CD4-positive, alpha-beta T cell treated with Interferon gamma for 1 hour (primary cell): ENCODE results near the gene MMP12.
"Not testable (repeated sequence)": the region's sequence is repeated elsewhere in the genome, so short reads cannot be mapped to it uniquely, and the experiment has no call there.

Experiments
- DNase-seq: peaks from one replicate; pipeline ENCODE4 v3.0.0-alpha.2; 2020

MMP12 gene

DNA sequence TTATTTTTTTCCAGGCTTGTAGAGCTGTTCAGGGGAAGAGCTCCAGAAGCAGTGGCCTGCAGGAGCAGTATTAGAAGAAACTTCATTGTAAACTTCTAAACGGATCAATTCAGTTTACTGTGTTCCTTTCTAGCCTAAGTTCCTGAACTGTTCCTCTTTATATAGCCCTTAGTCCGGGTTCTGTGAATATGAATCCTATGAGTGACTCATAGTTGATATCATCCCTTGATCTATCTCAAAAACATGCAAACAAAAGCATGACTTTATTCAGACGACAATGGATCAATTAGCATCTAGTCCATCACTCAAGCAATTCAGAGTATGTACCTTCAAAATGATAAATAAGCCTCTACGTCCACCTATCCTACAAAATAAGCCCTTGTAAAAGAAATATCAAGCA lies at the start of gene MMP12:
Gene MMP12, minus strand, starts transcription at position 131 of the 400 bp plus-strand sequence. Its CDS starts 45 bp downstream, at position 86.
- no peak for DNase-seq

DNA sequence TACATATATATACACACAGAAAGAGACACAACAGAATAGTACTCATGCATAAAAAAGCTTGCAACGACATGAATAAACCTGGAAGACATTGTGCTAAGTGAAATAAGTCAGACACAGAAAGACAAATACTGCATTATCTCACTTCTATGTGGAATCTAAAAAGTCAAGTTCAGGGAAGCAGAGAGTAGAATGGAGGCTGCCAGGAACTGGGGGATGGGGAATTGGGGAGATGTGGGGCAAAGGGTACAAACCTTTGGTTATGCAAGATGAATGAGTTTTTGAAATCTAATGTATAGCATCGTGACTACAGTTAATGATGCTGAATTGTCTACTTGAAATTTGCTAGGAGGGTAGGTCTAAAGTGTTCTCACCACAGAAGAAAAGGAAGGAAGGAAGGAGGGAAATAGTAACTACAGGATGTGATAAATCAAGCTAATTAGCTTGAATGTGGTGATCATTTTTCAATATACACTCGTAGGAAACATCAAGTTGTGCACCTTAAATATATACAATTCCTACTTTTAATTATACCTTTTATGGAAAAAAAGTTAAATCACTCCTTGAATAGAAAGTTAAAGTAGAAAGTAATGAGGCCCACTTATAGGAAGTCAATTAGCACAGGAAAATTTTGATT lies 46.9 kb upstream of the MMP12 start:
- no peak for DNase-seq

DNA sequence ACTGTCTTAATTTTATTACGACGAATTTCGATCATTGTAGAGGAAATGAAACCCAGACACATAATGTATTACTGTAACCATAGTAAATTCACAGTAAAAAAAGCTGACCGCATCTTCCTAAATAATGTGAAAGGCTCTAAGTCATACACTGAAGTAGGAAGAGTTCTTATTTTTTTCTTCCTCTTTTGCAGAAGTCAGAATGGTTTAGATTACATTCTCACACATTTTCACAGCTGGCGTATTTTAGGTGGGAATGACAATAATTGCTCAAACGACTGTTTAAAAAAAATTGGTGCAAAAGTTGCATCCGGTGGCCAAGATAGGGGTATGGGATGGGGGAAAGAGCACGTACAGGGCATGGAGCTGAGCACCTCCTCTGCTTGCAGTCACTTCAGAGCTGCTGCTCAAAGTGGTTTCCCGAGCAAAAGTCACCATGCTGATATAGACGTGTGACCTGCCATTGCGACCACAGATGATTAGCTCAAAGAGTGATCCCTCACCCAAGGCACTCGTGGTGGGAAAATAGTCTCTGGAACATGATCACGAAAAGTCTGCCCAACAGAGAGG lies 45.4 kb upstream of the MMP12 start:
- no peak for DNase-seq

DNA sequence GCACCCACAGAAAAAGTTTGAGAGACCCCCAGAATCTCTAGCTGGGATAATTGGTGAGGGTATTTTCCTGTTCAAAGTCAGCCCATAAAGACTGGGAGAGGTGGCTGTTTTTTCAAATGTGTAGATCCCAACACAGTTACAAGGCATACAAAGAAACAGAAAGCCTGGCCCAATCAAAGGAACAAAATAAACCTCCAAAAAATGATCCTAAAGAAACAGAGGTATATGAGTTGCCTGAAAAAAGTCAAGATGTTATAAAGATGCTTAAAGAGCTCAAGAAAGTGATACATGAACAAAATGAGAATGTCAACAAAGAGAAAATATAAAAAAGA lies 40.2 kb upstream of the MMP12 start:
- DNase-seq = no peak

DNA sequence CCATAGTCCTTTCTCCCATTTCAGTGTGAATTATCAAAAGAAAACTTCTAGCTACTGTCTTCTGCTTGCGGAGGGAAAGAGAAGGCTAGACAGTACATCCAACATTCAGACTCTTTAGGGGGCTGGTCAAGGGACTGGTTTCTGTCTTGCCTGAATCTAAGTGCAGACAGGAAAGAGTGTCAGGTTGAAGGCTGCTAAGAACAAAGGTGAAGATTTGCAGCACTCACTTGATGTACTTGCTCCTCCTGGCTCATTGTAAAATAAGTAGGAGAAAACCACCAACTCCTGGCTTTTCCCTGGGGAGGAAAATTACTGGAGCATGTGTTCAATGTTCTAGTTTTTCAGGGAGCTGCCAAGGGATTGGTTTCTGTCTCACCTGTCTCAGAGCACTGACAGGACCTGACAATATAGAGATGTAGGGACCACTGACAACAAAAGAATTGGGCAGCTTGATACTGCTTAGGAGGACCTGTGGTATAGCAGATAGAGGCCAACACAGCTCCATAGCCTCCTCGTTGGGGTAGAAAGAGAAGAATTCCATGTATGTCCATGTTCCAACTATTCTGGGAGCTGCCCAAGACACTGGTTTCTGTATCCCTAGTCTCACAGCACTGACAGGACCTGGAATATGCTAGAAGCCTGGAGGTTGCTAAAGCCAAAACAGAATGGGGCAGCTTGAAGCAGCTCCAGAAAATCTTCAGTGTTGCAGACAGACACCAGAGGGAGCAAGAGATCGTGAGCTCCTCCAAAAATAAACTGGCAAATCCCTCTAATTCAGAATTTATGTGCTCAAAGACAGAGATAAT lies 39.7 kb upstream of the MMP12 start:
- DNase-seq = no peak

DNA sequence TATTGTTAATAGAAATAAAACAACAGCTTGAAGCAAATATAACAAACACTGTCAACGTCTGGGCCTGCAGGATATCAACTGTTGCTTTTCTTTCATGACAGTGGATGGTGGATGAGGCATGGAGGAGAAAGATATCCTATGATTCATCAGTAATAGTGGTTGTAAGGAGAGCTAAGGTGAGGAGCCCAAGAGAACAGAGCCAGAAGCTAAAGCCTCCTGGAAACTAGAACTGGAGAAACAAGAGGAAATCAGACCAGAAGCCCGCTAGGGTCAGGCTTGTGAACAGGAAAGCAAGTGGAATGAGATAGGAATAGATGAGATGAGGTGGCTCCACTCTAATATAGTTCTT lies 37.7 kb upstream of the MMP12 start:
- no peak for DNase-seq

DNA sequence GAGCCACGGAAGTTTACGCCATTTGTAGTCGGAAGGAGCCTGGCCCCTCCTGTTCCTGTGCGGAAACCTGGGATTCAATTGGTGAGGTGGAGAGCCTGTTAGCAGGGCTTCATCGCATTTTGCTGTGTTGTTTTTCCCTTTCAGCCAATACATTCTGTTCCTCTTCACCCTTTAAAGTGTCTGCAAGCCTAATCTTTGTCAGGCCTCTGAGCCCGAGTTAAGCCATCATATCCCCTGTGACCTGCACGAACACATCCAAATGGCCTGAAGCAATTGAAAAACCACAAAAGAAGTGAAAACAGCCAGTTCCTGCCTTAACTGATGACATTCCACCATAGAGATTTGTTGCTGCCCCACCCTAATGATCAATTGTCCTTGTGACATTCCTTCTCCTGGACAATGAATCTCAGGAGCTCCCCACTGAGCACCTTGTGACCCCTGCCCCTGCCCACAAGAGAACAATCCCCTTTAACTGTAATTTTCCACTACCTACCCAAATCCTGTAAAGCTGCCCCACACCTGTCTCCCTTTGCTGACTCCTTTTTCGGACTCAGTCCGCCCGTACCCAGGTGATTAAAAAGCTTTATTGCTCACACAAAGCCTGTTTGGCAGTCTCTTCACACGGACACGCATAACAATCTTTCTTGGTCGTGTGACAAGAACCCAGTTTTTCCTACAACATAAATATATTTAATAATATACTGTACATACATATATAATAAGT lies 37.1 kb upstream of the MMP12 start:
- DNase-seq = no peak

DNA sequence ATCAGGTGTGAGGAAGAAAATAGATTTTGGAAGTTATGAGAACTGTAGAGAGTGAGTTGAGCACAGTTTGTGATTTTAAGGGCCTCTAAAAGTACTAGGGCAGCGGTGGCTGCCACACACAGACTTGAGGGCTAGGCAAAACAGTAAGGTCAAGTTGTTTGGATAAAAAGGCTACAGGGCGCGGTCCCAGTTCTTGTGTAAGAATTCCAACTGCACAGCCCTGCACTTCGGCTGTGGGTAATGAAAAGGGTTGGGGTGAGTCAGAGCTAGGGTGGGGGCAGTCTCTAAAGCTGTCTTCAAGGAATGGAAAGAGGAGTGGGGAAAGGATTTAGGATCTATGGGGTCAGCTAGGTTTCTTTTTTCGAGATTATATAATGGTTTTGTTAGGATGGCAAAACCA lies 31.1 kb upstream of the MMP12 start:
- DNase-seq = not testable (repeated sequence)

DNA sequence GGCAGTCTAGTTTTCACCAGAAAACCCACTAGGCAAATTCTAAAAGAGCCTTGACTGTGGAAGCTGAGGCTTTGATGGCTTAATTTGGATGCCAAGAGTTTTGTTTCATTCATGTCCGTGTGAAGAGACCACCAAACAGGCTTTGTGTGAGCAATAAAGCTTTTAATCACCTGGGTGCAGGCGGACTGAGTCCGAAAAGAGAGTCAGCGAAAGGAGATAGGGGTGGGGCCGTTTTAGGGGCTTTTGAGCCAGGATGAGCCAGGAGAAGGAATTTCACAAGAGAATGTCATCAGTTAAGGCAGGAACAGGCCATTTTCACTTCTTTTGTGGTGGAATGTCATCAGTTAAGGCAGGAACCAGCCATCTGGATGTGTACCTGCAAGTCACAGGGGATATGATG lies 29.1 kb upstream of the MMP12 start:
- not testable (repeated sequence) for DNase-seq

DNA sequence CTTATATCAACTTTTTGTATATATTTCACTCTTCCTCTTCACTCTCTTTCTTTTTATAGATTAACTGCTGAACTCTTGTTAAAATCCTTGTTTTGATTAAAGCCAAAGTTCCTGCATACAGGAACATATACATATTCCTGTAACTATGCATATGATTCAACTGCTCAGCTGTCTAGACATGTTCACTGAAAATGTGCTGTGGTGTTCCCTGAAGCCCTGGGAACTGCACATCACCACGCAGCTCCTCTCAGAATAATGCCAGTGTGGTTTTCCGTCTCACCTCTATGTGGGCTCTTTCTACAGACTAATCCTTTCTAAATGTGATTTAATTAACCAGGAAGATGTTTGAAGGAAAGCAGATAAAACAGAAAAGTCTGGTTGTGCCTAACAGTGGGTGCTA lies 25.6 kb upstream of the MMP12 start:
- DNase-seq = no peak

DNA sequence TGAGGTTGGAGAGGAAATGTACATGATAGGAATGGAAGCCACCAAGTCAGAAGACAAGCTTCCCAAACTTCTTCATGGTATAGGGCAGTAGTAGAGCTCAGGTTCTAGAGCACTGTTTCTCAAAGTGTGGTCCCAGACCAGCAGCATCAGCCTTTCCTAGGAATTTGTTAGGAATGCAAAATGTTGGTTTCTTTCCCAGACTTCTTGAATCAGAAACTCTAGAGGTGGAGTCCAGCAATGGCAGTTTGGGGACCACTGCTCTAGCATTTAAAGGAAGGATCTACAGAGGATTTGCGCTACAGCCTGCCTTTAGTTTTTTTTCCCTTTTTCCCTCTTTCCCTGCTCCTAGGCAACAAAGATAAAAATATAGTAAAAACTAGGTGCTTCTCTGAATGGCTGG lies 17.0 kb upstream of the MMP12 start:
- no peak for DNase-seq

DNA sequence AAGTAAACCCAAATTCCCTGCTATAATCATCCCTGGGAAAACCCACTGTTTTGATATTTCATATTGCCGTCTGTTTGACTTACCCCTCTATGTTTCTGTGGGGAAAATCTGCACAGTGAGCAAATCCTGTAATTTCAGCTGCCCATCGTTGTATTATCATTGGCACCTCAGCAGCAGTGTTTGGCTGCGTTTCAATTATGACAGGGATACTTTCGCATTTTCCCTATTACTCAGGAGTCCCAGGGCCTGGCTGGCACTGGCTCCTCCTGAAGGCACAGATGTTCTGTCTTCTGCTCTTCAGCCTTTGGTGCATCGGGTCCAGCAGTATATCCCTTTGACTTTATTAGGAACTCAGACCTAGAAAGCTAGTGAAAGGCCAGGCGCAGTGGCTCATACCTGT lies 12.2 kb upstream of the MMP12 start:
- DNase-seq = no peak

DNA sequence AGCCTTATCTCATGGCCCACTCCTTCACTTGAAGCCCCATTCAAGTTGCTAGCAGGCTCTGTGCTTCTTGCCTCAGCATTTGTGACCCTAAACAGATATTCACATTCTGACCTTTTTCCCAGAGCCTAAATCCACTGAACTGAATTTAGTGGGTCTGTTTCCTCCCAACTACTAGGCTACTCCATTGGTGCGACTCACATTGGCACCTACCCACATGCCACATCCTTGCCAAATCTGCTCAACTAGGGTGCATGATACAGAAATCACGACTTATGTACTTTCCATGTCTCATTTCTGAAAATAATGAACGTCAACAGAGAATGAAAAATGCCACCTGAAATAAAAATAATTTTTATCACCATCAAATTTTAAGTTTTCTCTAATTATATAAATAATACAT lies 8.4 kb upstream of the MMP12 start:
- DNase-seq = no peak

DNA sequence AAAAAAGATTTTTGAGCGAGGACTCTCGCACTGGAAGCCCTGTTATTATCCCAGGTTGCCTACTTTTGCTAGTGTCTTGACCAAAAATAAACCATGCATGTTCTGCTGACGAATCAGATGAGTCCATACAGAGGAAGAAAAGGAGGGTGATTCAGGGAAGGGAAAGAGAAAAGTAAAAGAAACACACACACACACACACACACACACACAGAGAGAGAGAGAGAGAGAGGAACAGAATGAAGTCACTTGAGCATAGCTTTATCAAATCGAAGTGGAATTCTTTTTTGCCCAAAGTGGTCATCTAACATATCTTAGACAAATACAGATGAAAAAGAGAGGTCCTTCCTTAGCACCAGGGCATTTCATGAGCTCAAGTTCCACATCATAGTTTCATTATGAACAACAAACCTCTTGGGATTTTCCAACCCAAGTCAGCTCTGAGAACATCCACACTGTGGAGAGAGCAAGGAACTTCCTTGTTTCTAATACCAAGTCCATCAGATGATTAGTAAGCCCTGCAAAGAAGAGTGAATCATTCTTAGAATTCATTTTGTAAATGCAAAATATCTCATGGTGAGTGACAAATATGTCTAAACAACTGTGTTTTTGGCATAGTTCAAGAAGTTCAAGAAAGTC lies 7.7 kb upstream of the MMP12 start:
- no peak for DNase-seq

DNA sequence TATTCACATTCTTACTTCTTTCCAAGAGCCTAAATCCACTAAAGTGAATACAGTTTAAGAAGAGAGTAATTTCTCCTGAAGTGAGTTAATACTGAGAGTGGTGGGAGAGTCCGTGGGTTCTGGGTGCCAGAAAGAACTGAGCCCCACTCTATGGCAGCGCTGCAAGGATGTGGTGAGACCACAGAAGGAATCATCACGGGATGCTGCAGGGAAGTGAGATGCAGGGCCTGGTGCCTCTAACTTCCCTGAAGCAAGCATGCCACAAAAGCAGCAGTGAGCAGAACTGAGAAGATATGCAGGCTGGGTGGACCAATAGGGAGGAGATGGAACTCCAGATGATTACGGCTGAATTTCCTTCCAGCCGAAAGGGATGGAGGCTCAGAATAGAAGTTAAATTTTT lies 5.0 kb upstream of the MMP12 start:
- DNase-seq = no peak

DNA sequence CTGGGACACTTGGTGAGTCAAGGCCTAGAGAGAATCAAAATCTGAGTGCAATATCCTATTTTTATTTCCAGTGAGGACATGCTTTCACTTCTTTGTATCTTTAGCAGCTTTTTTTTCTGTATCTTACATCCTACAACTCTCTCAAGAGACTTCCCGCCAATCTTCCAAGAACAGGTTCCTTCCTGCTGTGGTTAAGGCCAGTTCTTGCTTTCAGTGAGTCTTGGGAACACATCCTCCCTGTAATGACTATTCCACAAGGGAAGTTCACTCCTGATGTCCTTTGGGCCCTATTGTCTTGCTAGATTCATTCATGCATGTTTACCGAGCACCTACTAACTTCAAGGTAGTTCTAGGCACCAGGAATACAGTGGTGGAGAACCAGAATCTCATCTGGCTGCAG lies 3.8 kb upstream of the MMP12 start:
- no peak for DNase-seq

DNA sequence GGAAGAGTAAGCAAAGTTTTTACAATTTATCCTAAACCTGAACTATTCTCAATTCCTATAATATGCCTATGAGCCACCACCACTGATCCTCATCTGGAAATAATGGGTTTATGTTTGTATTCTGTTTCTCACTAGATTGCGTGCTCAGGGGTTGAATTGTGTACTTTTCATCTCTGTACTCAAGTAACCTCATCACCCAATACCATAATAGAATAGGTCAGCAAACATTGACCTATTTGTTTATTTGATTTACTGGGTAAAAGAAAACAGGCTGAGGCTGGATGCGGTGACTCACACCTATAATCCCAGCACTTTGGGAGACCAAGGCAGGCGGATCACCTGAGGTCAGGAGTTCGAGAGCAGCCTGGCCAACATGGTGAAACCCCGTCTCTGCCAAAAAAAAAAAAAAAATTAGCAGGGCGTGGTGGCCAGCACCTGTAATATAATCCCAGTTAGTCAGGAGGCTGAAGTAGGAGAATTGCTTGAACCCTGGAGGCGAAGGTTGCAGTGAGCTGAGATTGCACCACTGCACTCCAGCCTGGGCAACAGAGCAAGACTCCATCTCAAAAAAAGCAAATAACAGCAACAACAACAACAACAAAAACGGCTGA lies 5.3 kb downstream of the MMP12 start:
- not testable (repeated sequence) for DNase-seq

DNA sequence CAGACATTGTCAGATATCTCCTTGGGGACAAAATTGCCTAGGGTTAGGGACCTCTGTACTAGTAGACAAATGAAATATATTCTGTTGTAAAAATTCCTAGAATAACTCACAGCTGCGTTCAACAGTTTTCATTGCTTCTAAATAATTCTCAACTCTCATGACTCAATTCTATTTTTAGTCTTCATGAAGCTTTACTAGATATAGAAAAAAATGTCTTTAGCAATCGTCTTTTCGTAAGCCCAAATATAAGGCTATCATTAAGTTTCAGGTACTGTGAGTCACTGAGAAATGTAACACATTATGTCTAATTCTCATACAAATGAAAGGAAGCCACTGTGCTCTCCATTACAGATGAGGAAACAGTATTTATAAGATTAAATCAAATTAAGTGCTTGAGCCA lies 6.4 kb downstream of the MMP12 start:
- DNase-seq = no peak

DNA sequence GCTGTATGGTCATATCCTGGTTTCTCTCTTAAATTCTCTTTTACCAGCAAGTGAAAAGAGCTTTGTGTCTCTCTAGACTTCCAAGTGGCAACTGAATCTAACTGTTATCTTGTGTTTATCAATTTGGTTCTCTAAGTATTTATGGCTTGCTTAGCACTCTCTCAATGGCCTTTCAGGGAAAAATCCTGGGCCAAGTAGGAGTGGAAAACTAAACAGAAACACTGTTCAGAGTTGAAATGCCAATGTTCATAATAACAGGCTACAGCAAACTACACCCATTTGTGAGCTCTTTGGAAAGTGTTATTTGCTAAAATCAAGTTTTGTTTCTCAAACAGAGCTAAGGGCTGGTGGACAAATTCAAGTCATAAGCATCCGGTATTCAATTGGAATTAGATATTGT lies 10.1 kb downstream of the MMP12 start:
- no peak for DNase-seq

DNA sequence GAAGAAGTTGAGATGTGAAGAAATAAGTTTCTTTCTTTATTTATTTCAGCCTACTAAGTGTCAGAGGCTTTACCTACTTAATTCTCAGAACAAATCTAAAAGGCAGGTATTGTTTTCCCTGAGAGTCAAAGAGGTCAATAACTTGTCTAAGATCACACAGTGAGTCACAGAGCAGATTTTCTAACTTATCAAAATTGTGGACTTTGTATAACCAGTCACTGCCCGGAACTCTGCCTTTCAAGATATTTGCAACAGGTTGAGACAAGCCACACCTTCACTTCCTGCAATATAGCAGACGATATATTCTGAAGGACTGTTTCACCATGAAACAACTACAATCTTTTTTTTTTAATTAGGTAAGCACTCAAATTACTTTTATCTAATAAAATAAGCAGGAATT lies 20.8 kb downstream of the MMP12 start:
- no peak for DNase-seq

DNA sequence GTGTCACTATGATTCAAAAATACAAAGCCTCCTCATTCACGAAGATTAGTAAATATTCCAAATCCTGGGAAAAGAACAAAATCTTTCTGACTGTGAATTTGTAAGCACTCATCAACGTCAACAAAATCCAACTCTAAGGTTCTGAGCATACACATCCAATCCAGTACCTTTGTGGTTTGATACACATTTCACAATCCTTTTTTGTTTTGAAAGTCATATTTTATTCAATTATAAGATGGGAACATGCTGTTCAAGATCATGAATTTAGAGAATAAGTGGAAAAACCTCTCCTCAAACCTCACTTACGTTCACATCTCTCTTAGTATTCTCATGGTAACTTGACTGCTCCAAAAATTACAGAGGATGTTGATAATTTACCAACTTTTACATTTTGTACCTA lies 21.7 kb downstream of the MMP12 start:
- no peak for DNase-seq

DNA sequence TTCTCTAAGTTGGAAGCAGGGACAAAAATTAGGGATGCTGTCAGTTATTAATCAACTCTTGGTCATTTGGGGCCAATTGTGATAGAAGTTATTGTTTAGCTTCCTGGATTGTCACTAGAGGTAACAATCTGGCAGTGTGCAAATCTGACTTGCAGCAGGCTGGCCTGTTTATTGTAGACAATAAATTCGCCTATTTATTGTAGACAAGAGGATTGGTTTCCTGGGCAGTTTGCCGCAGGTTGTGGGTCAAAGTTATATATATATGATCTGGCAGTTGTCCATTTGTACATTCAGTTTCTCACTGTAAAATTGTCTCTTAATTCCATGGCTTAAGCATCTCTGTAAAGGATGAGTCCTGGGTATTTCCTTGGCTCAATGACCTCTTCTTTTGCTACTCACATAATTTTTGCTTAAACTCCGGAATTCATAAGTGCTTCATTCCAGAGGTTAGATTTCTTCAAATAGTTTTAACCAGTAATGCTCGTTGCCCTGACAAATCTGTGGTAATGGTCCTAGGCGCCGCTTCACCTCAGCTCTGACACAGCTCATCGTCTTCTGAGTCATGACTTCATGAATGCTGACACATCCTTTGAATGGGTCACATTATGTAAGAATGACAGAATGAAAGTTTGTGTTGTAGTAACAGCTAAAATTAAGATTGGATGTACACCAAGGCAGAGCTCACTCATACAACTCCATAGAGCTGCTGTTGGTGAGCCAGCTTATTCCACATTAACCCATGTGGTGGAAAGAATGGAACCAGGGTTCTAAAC lies 23.6 kb downstream of the MMP12 start:
- no peak for DNase-seq
